Measurements from ENCODE around the gene SLC22A4.

Gene SLC22A4

DNA sequence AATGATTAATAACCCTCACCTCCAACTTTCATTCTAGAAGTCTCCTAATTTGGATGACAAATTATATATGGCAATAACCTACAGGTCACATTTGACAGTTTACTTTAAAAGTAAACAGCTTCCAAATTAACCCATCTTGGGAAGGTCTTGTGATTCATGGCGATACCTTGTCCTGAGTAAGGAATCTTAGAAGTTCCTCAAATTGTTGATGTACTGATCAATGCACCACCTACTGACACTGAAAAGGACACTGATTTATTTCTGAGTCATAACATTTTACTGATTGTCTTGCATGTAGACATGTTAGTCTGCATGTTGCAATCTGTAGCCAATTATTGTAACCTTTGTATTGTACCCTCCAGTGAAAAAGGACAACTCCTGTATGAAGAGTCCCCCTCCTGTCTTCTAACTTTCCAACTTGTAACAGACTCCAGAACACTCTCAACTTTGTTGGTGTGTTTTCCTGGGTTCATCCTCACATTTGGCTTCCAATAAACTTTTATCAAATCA, 59.3 kb downstream of the SLC22A4 start:
- TF ChIP-seq, protein P1, sequence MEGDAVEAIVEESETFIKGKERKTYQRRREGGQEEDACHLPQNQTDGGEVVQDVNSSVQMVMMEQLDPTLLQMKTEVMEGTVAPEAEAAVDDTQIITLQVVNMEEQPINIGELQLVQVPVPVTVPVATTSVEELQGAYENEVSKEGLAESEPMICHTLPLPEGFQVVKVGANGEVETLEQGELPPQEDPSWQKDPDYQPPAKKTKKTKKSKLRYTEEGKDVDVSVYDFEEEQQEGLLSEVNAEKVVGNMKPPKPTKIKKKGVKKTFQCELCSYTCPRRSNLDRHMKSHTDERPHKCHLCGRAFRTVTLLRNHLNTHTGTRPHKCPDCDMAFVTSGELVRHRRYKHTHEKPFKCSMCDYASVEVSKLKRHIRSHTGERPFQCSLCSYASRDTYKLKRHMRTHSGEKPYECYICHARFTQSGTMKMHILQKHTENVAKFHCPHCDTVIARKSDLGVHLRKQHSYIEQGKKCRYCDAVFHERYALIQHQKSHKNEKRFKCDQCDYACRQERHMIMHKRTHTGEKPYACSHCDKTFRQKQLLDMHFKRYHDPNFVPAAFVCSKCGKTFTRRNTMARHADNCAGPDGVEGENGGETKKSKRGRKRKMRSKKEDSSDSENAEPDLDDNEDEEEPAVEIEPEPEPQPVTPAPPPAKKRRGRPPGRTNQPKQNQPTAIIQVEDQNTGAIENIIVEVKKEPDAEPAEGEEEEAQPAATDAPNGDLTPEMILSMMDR (IDR thresholded peaks at IDR 0.05), result no peak

DNA sequence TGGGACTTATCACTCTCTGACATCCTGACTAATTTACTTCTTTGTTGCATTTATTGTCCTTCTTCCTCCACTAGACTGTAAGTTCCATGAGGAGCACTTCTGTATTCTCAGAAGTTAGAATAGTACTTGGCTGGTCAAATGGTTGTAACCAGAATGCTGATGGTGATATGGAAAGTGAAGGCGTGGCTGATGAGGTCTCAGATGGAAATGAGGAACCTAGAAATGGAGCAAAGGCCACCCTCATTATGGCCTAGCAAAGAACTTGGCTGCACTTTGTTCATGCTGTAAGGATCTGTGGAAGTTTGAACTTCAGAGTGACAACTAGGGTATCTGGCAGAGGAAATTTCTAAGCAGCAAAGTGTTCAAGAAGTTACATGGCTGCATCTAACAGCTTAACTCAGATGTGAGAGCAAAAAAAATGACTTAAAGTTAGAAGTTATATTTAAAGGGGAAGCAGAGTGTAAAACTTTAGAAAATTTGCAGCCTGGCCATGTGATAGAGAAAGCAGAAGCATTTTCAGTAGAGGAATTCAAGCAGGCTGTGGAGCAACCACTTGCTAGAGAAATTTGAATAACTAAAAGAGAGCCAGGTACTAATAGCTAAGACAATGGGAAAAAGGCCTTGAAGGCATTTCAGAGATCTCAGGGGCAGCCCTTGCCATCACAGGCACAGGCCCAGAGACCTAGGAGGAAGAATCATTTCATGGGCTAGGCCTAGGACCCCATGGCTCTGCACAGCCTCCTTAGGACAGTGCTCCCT, 60.4 kb downstream of the SLC22A4 start:
- TF ChIP-seq, protein P1 (IDR thresholded peaks at IDR 0.05), result no peak

DNA sequence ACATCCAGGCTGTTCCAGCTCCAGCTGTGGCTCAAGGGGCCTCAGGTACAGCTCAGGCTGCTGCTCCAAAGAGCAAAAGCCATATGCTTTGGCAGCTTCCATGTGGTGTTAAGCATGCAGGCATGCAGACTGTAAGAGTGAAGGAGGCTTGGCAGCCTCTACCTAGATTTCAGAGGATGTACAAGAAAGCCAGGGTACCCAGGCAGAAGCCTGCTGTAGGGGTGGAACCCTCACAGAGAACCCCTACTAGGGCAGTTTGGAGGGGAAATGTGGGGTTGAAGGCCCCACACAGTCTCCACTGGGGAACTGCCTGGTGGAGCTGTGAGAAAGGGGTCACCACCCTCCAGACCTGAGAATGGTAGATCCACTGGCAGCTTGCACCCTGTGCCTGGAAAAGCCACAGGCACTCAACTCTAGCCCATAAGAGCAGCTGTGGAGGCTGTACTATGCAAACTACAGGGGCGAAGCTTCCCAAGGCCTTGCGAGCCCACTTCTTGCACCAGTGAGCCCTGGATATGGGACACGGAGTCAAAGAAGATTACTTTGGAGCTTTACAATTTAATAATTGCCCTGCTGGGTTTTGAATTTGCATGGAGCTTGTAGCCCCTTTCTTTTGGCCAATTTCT, 61.1 kb downstream of the SLC22A4 start:
- TF ChIP-seq, protein P1 (IDR thresholded peaks at IDR 0.05), result no peak

DNA sequence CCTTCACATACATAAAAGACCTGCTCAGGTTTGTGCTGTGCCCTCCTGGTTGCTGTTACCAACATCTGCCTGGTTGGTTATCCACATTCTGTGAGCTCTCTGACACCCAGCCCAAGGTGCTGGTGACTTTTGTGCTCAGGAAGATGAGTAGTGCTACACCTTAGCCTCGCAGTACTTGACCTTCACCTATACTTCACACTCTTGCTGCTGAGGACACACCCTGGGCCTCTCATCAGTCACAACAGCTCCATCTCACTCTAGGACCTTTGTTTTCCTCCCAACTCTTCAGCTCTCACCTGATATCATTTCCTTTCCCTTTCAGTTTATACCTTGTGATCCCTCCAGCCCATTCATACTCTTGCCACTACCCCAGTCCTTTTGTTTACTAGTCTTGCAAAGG, 64.6 kb downstream of the SLC22A4 start:
- TF ChIP-seq, protein P1 (IDR thresholded peaks at IDR 0.05), result no peak

DNA sequence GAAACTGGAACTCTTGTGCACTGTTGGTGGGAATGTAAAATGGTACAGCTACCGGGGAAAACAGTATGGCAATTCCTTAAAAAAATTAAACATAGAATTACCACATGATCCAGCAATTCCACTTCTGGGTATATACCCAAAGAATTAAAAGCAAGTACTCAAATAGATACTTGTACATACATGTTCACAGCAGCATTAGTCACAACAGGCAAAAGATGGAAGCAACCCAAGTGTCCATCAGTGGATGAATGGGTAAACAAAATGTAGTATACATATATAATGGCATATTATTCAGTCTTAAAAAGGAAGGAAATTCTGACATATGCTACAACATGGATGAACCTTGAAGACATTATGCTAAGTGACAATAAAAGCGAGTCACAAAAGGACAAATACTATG, 67.9 kb downstream of the SLC22A4 start:
- TF ChIP-seq, protein P1 (IDR thresholded peaks at IDR 0.05), result no peak

DNA sequence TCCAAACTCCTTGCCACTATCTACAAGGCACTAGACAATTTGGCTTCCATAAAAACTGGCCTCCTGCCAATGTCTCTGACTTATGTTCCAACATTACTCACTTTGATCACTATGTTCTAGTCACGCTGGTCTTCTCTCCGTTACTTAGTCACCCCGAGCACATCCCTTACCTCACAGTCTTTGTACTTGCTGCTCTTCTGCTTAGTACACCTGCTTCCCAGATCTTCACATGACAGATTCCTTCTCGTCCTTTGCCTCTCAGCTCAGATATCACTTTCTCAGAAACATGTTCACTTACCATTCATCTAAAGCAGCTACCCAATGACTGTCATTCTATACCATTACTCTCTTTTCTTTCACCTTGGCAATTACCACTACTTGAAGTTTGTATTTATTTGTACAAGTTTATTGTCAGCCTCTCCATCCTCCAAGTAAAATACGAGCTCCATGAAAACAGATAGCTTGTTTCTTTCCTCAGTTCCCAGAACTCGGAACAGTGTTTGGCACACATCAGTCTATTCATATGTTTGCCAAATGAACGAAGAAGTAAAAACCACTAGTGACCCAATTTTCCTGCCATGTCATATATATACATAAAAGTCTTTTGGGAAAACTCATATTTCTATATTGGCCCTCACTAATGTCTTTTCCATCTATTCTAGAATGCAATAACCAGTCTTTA, 69.4 kb downstream of the SLC22A4 start:
- TF ChIP-seq, protein P1 (IDR thresholded peaks at IDR 0.05), result no peak

DNA sequence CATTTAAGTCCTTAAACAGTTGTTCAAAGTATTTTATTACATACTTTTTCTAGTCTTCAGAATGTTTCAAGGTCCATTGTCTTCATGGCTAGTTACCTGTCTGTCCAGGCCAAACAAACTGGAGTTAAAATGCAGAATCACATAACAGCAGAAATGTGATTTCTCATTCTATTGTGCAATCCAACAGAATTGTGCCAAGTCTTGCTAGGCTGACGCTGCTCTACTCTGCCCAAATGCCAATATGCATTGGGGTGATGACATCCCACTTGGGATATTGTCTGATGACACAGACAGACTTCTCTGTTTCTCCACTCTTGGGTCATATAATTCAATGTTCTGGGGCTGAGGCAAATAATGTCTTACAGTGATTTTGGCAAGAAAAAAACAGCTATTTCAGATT, 70.1 kb downstream of the SLC22A4 start:
- TF ChIP-seq, protein P1 (IDR thresholded peaks at IDR 0.05), result no peak
